A673 (cell line): ENCODE measurements around the gene SPON1. TPM values are rescaled to one million over a fixed set of nuclear protein-coding genes. Genes with fewer than 3 reads are reported as not detected.

Experiments
- BruUV-seq: library from RNA; stranded (reverse); fragments of 400-500 nt; replicated peaks from 2 replicates; lab custom pipeline; 2021; lab: Mats Ljungman, UMichigan
- CTCF ChIA-PET: fragments of 300-600 bp; sonication (Branson Sonifier 250); formaldehyde crosslinking; loops from one replicate; lab custom pipeline; 2022; ENCODE audit warnings: antibody characterized with exemption; lab: Charles Lee
- POLR2A ChIA-PET: fragments of 300-600 bp; sonication (Branson Sonifier 250); formaldehyde crosslinking; loops from one replicate; lab custom pipeline; 2022; ENCODE audit warnings: antibody characterized with exemption; ENCODE audit not compliant: low non-redundant PET; lab: Charles Lee
- DNase-seq: peaks from one replicate; pipeline ENCODE4 v3.0.0-alpha.2; 2015; ENCODE audit warnings: low spot score
- H3K27ac ChIP-seq: fragments of 200-600 bp; sonication (generic); 2 replicates; pipeline ENCODE4 v1.5.1; 2016; ENCODE audit warnings: mixed run types, low read depth, mild to moderate bottlenecking, mixed read lengths, antibody characterized with exemption, low read length; ENCODE audit not compliant: poor library complexity, severe bottlenecking
- H3K27me3 ChIP-seq: fragments of 200-600 bp; sonication (generic); replicated peaks from 2 replicates; pipeline ENCODE4 v1.6.1; 2017; ENCODE audit warnings: mixed run types, low read depth, mild to moderate bottlenecking, mixed read lengths, antibody characterized with exemption, low read length; ENCODE audit not compliant: insufficient read depth, poor library complexity
- H3K36me3 ChIP-seq: fragments of 200-600 bp; sonication (generic); 2 replicates; pipeline ENCODE4 v1.6.1; 2016; ENCODE audit warnings: mixed run types, mild to moderate bottlenecking, mixed read lengths, antibody characterized with exemption, low read length; ENCODE audit not compliant: insufficient read depth, poor library complexity, severe bottlenecking
- H3K4me1 ChIP-seq: fragments of 200-600 bp; sonication (generic); 2 replicates; pipeline ENCODE4 v1.6.1; 2017; ENCODE audit warnings: mixed run types, mild to moderate bottlenecking, mixed read lengths, antibody characterized with exemption, low read length; ENCODE audit not compliant: insufficient read depth, poor library complexity, severe bottlenecking
- H3K4me3 ChIP-seq: fragments of 200-600 bp; sonication (generic); 2 replicates; pipeline ENCODE4 v1.5.1; 2016; ENCODE audit warnings: low read depth, mixed run types, mild to moderate bottlenecking, mixed read lengths, low read length; ENCODE audit not compliant: poor library complexity, severe bottlenecking
- H3K9me3 ChIP-seq: fragments of 200-600 bp; sonication (generic); 2 replicates; pipeline ENCODE4 v1.6.1; 2016; ENCODE audit warnings: mixed run types, low read depth, mild to moderate bottlenecking, mixed read lengths, antibody characterized with exemption, low read length; ENCODE audit not compliant: poor library complexity, severe bottlenecking
- EZH2 ChIP-seq: fragments of 200-600 bp; sonication (generic); IDR thresholded peaks from 2 replicates; pipeline ENCODE4 v1.6.1; 2017; ENCODE audit warnings: borderline replicate concordance, low read depth, mild to moderate bottlenecking, mixed read lengths, antibody characterized with exemption, low read length; ENCODE audit not compliant: poor library complexity, severe bottlenecking
- intact Hi-C: fragments of 100-400 bp; cut with micrococcal nuclease; formaldehyde crosslinking; loops from one replicate; pipeline ENCODE4 v1.10.0; 2022; ENCODE audit not compliant: unreplicated experiment
- total RNA-seq: library from RNA; stranded (reverse); gene quantifications from 2 replicates; pipeline ENCODE4 v1.2.3, GENCODE V29; 2021
- TF ChIP-seq, protein P1 (sequence below): fragments of 300-800, 200-600 bp; sonication (generic); conservative IDR thresholded peaks from 2 replicates; pipeline ENCODE4 v1.5.1; 2017; ENCODE audit warnings: low read depth, mild to moderate bottlenecking, antibody characterized with exemption, low read length, moderate library complexity, mixed read lengths

Gene SPON1
- total RNA-seq, 1 experiment from 2014 or later, result not detected

DNA sequence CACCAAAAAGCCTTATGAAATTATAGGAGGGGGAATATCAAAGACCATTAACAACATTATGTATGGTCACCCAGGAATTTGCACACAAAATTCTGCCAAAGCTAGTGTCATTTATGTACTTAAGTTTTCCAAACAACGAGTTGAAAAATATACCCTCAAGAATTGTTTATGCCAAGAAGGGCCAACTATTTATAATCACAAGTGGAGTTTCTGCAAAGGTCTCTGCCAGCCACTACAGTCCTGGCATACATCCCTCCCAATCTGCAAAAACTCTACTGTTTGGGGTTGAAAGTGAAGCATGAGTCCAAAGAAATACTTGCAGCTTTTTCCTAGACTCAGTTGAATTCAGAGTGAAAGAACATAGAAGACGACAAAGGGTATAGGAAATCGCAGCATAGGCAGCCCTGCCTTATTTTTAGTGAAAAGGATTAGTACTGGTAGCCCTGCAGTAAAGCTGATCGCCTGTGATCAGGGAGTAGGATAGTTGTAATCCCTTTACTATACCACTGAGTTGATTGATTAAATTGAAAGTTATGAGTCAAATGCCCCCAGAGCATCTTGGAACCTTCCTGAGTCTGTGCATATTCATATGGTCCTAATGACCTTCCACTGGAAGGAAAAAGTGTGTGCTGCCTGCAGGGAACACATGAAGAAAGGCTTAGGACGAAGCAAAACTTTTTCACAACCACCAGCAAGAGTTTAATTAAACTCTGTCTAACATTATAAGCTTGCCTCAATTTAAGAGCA is 144.0 kb downstream of the SPON1 start:
- Histone ChIP-seq H3K27me3 (peaks cover 6% of the 10 kb centered on the region), H3K27ac (no peak overlapping the region), H3K4me3 (no peak overlapping the region), H3K4me1 (no peaks in the 10 kb centered on the region), H3K9me3 (no peaks in the 10 kb centered on the region), H3K36me3 (no peaks in the 10 kb centered on the region)
- TF ChIP-seq, protein P1, sequence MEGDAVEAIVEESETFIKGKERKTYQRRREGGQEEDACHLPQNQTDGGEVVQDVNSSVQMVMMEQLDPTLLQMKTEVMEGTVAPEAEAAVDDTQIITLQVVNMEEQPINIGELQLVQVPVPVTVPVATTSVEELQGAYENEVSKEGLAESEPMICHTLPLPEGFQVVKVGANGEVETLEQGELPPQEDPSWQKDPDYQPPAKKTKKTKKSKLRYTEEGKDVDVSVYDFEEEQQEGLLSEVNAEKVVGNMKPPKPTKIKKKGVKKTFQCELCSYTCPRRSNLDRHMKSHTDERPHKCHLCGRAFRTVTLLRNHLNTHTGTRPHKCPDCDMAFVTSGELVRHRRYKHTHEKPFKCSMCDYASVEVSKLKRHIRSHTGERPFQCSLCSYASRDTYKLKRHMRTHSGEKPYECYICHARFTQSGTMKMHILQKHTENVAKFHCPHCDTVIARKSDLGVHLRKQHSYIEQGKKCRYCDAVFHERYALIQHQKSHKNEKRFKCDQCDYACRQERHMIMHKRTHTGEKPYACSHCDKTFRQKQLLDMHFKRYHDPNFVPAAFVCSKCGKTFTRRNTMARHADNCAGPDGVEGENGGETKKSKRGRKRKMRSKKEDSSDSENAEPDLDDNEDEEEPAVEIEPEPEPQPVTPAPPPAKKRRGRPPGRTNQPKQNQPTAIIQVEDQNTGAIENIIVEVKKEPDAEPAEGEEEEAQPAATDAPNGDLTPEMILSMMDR, result no peak
- no peak for TF ChIP-seq EZH2
- BruUV-seq, result no TSS peak
- no peak for DNase-seq
- POLR2A ChIA-PET, result no interaction called here
- intact Hi-C loops, result no loop called here
- CTCF ChIA-PET, result no interaction called here

DNA sequence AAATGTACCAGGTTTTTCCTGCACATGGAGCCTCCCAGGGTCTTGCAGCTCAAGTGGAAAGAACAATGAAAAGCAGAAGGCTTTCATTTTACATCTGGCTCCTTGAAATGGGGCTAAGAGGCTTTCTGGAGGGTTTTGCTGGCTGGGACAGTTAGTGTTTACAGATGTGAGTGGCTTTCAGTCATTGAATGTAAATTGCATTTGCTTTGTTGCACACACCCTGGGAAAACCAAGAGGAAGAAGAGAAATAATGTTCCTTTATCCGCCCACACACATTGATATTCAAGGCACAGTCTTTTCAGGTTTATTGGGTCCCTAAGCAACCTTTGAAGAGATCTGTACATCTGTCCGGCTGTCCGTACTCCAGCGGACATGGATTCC is 144.5 kb downstream of the SPON1 start:
- Histone ChIP-seq H3K4me3 (no peak overlapping the region), H3K4me1 (no peaks in the 10 kb centered on the region), H3K27ac (no peak overlapping the region), H3K9me3 (no peaks in the 10 kb centered on the region), H3K36me3 (no peaks in the 10 kb centered on the region), H3K27me3 (peaks cover 6% of the 10 kb centered on the region)
- no peak for TF ChIP-seq EZH2
- TF ChIP-seq, protein P1, result no peak
- BruUV-seq, result no TSS peak
- intact Hi-C loops, result no loop called here
- no peak for DNase-seq
- POLR2A ChIA-PET, result no interaction called here
- CTCF ChIA-PET, result no interaction called here

DNA sequence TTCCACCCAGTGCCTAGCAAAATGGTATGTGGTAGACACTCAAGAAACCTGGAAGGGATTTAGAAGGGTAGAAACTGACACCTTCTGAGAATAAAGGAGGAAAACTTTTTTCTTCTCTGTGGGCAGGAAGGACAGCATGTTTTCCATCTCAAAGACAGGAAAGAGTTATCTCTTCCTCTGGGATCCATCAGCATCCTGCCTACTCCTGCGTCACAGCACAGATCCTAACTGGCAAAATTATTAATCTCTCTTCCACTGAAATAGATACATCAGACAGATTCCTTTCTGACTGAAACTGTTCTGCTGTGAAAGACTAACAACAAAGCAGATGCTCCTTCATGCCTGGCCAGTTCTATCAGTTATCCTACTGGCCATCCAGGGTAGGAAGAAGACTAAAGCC is 147.2 kb downstream of the SPON1 start:
- Histone ChIP-seq H3K4me3 (no peak overlapping the region), H3K27ac (no peak overlapping the region), H3K9me3 (no peaks in the 10 kb centered on the region), H3K27me3 (peaks cover 5% of the 10 kb centered on the region), H3K4me1 (no peaks in the 10 kb centered on the region), H3K36me3 (no peaks in the 10 kb centered on the region)
- intact Hi-C loops, result no loop called here
- BruUV-seq, result no TSS peak
- ChIA-PET POLR2A (no interaction called here), CTCF (no interaction called here)
- TF ChIP-seq, protein P1, result no peak
- TF ChIP-seq EZH2, result no peak
- DNase-seq, result no peak
